ENCODE results near the gene ERRFI1. TPM values are rescaled to one million over a fixed set of nuclear protein-coding genes. Genes with fewer than 3 reads are reported as not detected.

The ERRFI1 gene
- total RNA-seq, 5 donors from 2014 or later (not counting 1 experiment from before 2014, with no cell fraction given): 1.5 to 3.8 (median 2.2) TPM

GRCh38 chr1:8065369-8065768 is 39.3 kb upstream of the ERRFI1 start:
- WGBS (ENCODE audit: insufficient coverage): no CpG with 5 or more reads among the region's 4 CpGs
- no peaks in the 10 kb centered on the region for H3K9me3 ChIP-seq
- POLR2A ChIA-PET: no interaction called here
- H3K27ac ChIP-seq (ENCODE audit: low read length): no peak overlapping the region
- H3K4me1 Mint-ChIP-seq: no peaks in the 10 kb centered on the region
- peaks cover 0 to 15% of the 10 kb centered on the region in 2 experiments for H3K27me3 ChIP-seq (replicated peaks in 1 of 2; ENCODE audit: control insufficient read depth in 2 of 2, extremely low read depth in 1 of 2, insufficient read depth in 2 of 2, low read length in 1 of 2)
- no peaks in the 10 kb centered on the region for H3K4me1 ChIP-seq (ENCODE audit: control insufficient read depth in 1 of 2, extremely low read depth in 1 of 2, insufficient read depth in 2 of 2, low read length in 2 of 2)
- H3K36me3 Mint-ChIP-seq: no peaks in the 10 kb centered on the region
- H3K27ac Mint-ChIP-seq: no peak overlapping the region
- H3K27me3 Mint-ChIP-seq: peaks cover 3 to 8% of the 10 kb centered on the region in 2 donors
- no peaks in the 10 kb centered on the region for H3K9me3 Mint-ChIP-seq
- no peaks in the 10 kb centered on the region for H3K36me3 ChIP-seq (ENCODE audit: control insufficient read depth in 2 of 2, extremely low read depth in 1 of 2, insufficient read depth in 1 of 2, low read length in 1 of 2)
- ATAC-seq (replicated peaks in 1 of 4) (no peak), DNase-seq (no peak)
- CTCF ChIA-PET: no interaction called here
- H3K4me3 ChIP-seq (ENCODE audit: control insufficient read depth in 1 of 2, extremely low read depth in 1 of 2, low read length in 1 of 2): no peak overlapping the region
- H3K4me3 Mint-ChIP-seq: no peak overlapping the region

GRCh38 chr1:8063298-8064036 is 37.4 kb upstream of the ERRFI1 start:
- ChIA-PET CTCF (interaction anchor here (0.6 kb wide), 3 partner anchors 30 to 677 kb away, joined by 3 to 4 read pairs (median 3); no protein-coding TSS in a partner anchor), POLR2A (interaction anchor here in 1 of 2 donors (0.7 kb wide), 1 partner anchor 785 kb away, joined by 3 read pairs; no protein-coding TSS in a partner anchor)
- H3K4me1 ChIP-seq (ENCODE audit: control insufficient read depth in 1 of 2, extremely low read depth in 1 of 2, insufficient read depth in 2 of 2, low read length in 2 of 2): no peaks in the 10 kb centered on the region
- Mint-ChIP-seq H3K27ac (no peak overlapping the region), H3K27me3 (peaks cover 3 to 8% of the 10 kb centered on the region in 2 donors), H3K4me1 (no peaks in the 10 kb centered on the region), H3K9me3 (no peaks in the 10 kb centered on the region), H3K4me3 (no peak overlapping the region), H3K36me3 (no peaks in the 10 kb centered on the region)
- DNase-seq (no peak), ATAC-seq (replicated peaks in 1 of 4) (no peak)
- H3K9me3 ChIP-seq: no peaks in the 10 kb centered on the region
- H3K4me3 ChIP-seq (ENCODE audit: control insufficient read depth in 1 of 2, extremely low read depth in 1 of 2, low read length in 1 of 2): no peak overlapping the region
- no peaks in the 10 kb centered on the region for H3K36me3 ChIP-seq (ENCODE audit: control insufficient read depth in 2 of 2, extremely low read depth in 1 of 2, insufficient read depth in 1 of 2, low read length in 1 of 2)
- H3K27me3 ChIP-seq (replicated peaks in 1 of 2; ENCODE audit: control insufficient read depth in 2 of 2, extremely low read depth in 1 of 2, insufficient read depth in 2 of 2, low read length in 1 of 2): peaks cover 0 to 18% of the 10 kb centered on the region in 2 experiments
- H3K27ac ChIP-seq (ENCODE audit: low read length): no peak overlapping the region
- 83% methylated on average over 1 of the region's 7 CpGs for WGBS (ENCODE audit: insufficient coverage)

- Histone ChIP-seq H3K4me3 (ENCODE audit: control insufficient read depth in 1 of 2, extremely low read depth in 1 of 2, low read length in 1 of 2) (no peak overlapping the region), H3K36me3 (ENCODE audit: control insufficient read depth in 2 of 2, extremely low read depth in 1 of 2, insufficient read depth in 1 of 2, low read length in 1 of 2) (no peaks in the 10 kb centered on the region), H3K4me1 (ENCODE audit: control insufficient read depth in 1 of 2, extremely low read depth in 1 of 2, insufficient read depth in 2 of 2, low read length in 2 of 2) (no peaks in the 10 kb centered on the region), H3K27ac (ENCODE audit: low read length) (no peak overlapping the region), H3K9me3 (no peaks in the 10 kb centered on the region), H3K27me3 (replicated peaks in 1 of 2; ENCODE audit: control insufficient read depth in 2 of 2, extremely low read depth in 1 of 2, insufficient read depth in 2 of 2, low read length in 1 of 2) (peaks cover 0 to 21% of the 10 kb centered on the region in 2 experiments)
- peaks cover 3 to 8% of the 10 kb centered on the region in 2 donors for H3K27me3 Mint-ChIP-seq
- no peak overlapping the region for H3K27ac Mint-ChIP-seq
- H3K4me3 Mint-ChIP-seq: no peak overlapping the region
- H3K9me3 Mint-ChIP-seq: no peaks in the 10 kb centered on the region
- H3K36me3 Mint-ChIP-seq: no peaks in the 10 kb centered on the region
- ChIA-PET CTCF (interaction anchor here (0.6 kb wide), 2 partner anchors 128 to 677 kb away, joined by 3 to 4 read pairs; no protein-coding TSS in a partner anchor), POLR2A (interaction anchor here in 1 of 2 donors (0.7 kb wide), 1 partner anchor 784 kb away, joined by 3 read pairs; no protein-coding TSS in a partner anchor)
- 92% methylated on average over 2 of the region's 4 CpGs for WGBS (ENCODE audit: insufficient coverage)
- ATAC-seq (replicated peaks in 1 of 4) (no peak), DNase-seq (no peak)
- H3K4me1 Mint-ChIP-seq: no peaks in the 10 kb centered on the region
Observed at GRCh38 chr1:8062861-8063260, 36.8 kb upstream of the ERRFI1 start.

GRCh38 chr1:8061673-8062386 is 35.7 kb upstream of the ERRFI1 start:
- no peak overlapping the region for H3K4me3 Mint-ChIP-seq

GRCh38 chr1:8061210-8061609 is 35.1 kb upstream of the ERRFI1 start:
- CTCF ChIA-PET: no interaction called here
- H3K9me3 ChIP-seq: no peaks in the 10 kb centered on the region
- Mint-ChIP-seq H3K4me3 (no peak overlapping the region), H3K27ac (no peak overlapping the region), H3K9me3 (no peaks in the 10 kb centered on the region), H3K4me1 (no peaks in the 10 kb centered on the region), H3K36me3 (no peaks in the 10 kb centered on the region), H3K27me3 (peaks cover 5 to 6% of the 10 kb centered on the region in 2 donors)
- H3K27me3 ChIP-seq (replicated peaks in 1 of 2; ENCODE audit: control insufficient read depth in 2 of 2, extremely low read depth in 1 of 2, insufficient read depth in 2 of 2, low read length in 1 of 2): peaks cover 0 to 21% of the 10 kb centered on the region in 2 experiments
- no peak overlapping the region for H3K27ac ChIP-seq (ENCODE audit: low read length)
- H3K36me3 ChIP-seq (ENCODE audit: control insufficient read depth in 2 of 2, extremely low read depth in 1 of 2, insufficient read depth in 1 of 2, low read length in 1 of 2): no peaks in the 10 kb centered on the region
- ATAC-seq (replicated peaks in 1 of 4) (no peak), DNase-seq (no peak)
- no peak overlapping the region for H3K4me3 ChIP-seq (ENCODE audit: control insufficient read depth in 1 of 2, extremely low read depth in 1 of 2, low read length in 1 of 2)
- no peaks in the 10 kb centered on the region for H3K4me1 ChIP-seq (ENCODE audit: control insufficient read depth in 1 of 2, extremely low read depth in 1 of 2, insufficient read depth in 2 of 2, low read length in 2 of 2)
- POLR2A ChIA-PET: no interaction called here

More at GRCh38 chr1:8061673-8062386, 35.7 kb upstream of the ERRFI1 start:
- ATAC-seq (replicated peaks in 1 of 4) (no peak), DNase-seq (no peak)
- Mint-ChIP-seq H3K9me3 (no peaks in the 10 kb centered on the region), H3K36me3 (no peaks in the 10 kb centered on the region), H3K27ac (no peak overlapping the region), H3K27me3 (peaks cover 3 to 8% of the 10 kb centered on the region in 2 donors), H3K4me1 (no peaks in the 10 kb centered on the region)
- no peak overlapping the region for H3K27ac ChIP-seq (ENCODE audit: low read length)
- H3K4me3 ChIP-seq (ENCODE audit: control insufficient read depth in 1 of 2, extremely low read depth in 1 of 2, low read length in 1 of 2): no peak overlapping the region
- 100% methylated on average over 3 of the region's 11 CpGs for WGBS (ENCODE audit: insufficient coverage)
- peaks cover 0 to 21% of the 10 kb centered on the region in 2 experiments for H3K27me3 ChIP-seq (replicated peaks in 1 of 2; ENCODE audit: control insufficient read depth in 2 of 2, extremely low read depth in 1 of 2, insufficient read depth in 2 of 2, low read length in 1 of 2)
- no peaks in the 10 kb centered on the region for H3K9me3 ChIP-seq
- H3K36me3 ChIP-seq (ENCODE audit: control insufficient read depth in 2 of 2, extremely low read depth in 1 of 2, insufficient read depth in 1 of 2, low read length in 1 of 2): no peaks in the 10 kb centered on the region
- H3K4me1 ChIP-seq (ENCODE audit: control insufficient read depth in 1 of 2, extremely low read depth in 1 of 2, insufficient read depth in 2 of 2, low read length in 2 of 2): no peaks in the 10 kb centered on the region
- ChIA-PET CTCF (no interaction called here), POLR2A (no interaction called here)

- Mint-ChIP-seq H3K9me3 (no peaks in the 10 kb centered on the region), H3K4me1 (no peaks in the 10 kb centered on the region), H3K36me3 (no peaks in the 10 kb centered on the region), H3K27ac (no peak overlapping the region), H3K27me3 (peaks cover 2 to 3% of the 10 kb centered on the region in 2 donors), H3K4me3 (no peak overlapping the region)
- 69% methylated on average over 3 of the region's 6 CpGs for WGBS (ENCODE audit: insufficient coverage)
- no peak overlapping the region for H3K4me3 ChIP-seq (ENCODE audit: control insufficient read depth in 1 of 2, extremely low read depth in 1 of 2, low read length in 1 of 2)
- no peak for ATAC-seq (replicated peaks in 1 of 4)
- H3K27ac ChIP-seq (ENCODE audit: low read length): no peak overlapping the region
- H3K4me1 ChIP-seq (ENCODE audit: control insufficient read depth in 1 of 2, extremely low read depth in 1 of 2, insufficient read depth in 2 of 2, low read length in 2 of 2): no peaks in the 10 kb centered on the region
- CTCF ChIA-PET: no interaction called here
- DNase-seq: no peak
- no peaks in the 10 kb centered on the region for H3K36me3 ChIP-seq (ENCODE audit: control insufficient read depth in 2 of 2, extremely low read depth in 1 of 2, insufficient read depth in 1 of 2, low read length in 1 of 2)
- peaks cover 2 to 18% of the 10 kb centered on the region in 2 experiments for H3K27me3 ChIP-seq (replicated peaks in 1 of 2; ENCODE audit: control insufficient read depth in 2 of 2, extremely low read depth in 1 of 2, insufficient read depth in 2 of 2, low read length in 1 of 2)
- POLR2A ChIA-PET: interaction anchor here (0.6 to 0.7 kb wide), 2 partner anchors 126 to 732 kb away, joined by 3 to 4 read pairs; no protein-coding TSS in a partner anchor
- no peaks in the 10 kb centered on the region for H3K9me3 ChIP-seq
Observed at GRCh38 chr1:8059161-8059622, 33.1 kb upstream of the ERRFI1 start.
